HCT116 (cell line): Measurements from ENCODE around the gene DPY30. TPM values are rescaled to one million over a fixed set of nuclear protein-coding genes. Genes with fewer than 3 reads are reported as not detected.

Source experiments
- ATAC-seq: fragments of 200-7000 bp; cut with Tn5 transposase; 2 replicates; pipeline ENCODE4 v1.9.1; 2020; ENCODE audit warnings: mild to moderate bottlenecking, moderate library complexity
- BruUV-seq: library from RNA; stranded (reverse); fragments of 400-500 nt; replicated peaks from 2 replicates; lab custom pipeline; 2021; lab: Mats Ljungman, UMichigan
- CTCF ChIA-PET: fragments of 300-600 bp; sonication (Branson Sonifier 250); formaldehyde crosslinking; loops from one replicate; lab custom pipeline; 2021; ENCODE audit warnings: antibody characterized with exemption; lab: Charles Lee
- POLR2A ChIA-PET: fragments of 300-600, 350-600 bp; sonication (Branson Sonifier 250); formaldehyde crosslinking; loops from one replicate; lab custom pipeline; 2021; ENCODE audit warnings: antibody characterized with exemption; lab: Charles Lee
- RAD21 ChIA-PET, 2 experiments: fragments of 300-600 bp; sonication (Branson Sonifier 250); formaldehyde crosslinking; loops; one replicate each; lab custom pipeline; 2023; ENCODE audit warnings: low total read pairs in 2 of 2; ENCODE audit not compliant: uncharacterized antibody in 2 of 2, unreplicated experiment in 2 of 2, low non-redundant PET in 1 of 2; lab: Charles Lee
- DNase-seq: peaks from one replicate; pipeline ENCODE4 v3.0.0-alpha.2; 2010; ENCODE audit warnings: low read depth, low spot score
- H2AFZ ChIP-seq: fragments of 200-600 bp; shearing (Covaris generic), sonication (generic); 2 replicates; pipeline ENCODE4 v1.6.1; 2017; ENCODE audit warnings: low read depth, mixed run types, mixed read lengths, antibody characterized with exemption, low read length; ENCODE audit not compliant: poor library complexity, severe bottlenecking
- H3K27ac ChIP-seq: 2 replicates; pipeline ENCODE4 v1.5.1; 2012; ENCODE audit warnings: low read depth, low read length
- H3K27me3 ChIP-seq: fragments of 200-600 bp; sonication (generic); 2 replicates; pipeline ENCODE4 v1.6.1; 2016; ENCODE audit warnings: mixed run types, low read length, mixed read lengths; ENCODE audit not compliant: insufficient read depth
- H3K36me3 ChIP-seq, 2 experiments: fragments of 200-500 bp in 1 of 2; fragments of 200-600 bp in 1 of 2; sonication (Bioruptor generic) in 1 of 2; sonication (generic) in 1 of 2; 2 replicates each; pipeline versions ENCODE4 v1.5.1 to v1.6.1; 2014 to 2016; ENCODE audit warnings: low read length in 2 of 2, inconsistent platforms in 1 of 2, mixed read lengths in 1 of 2, mixed run types in 1 of 2; ENCODE audit not compliant: insufficient read depth in 2 of 2, control insufficient read depth in 1 of 2
- H3K4me1 ChIP-seq, 2 experiments: fragments of 200-600 bp in 1 of 2; sonication (generic) in 1 of 2; 2 replicates each; pipeline versions ENCODE4 v1.5.1 to v1.6.1; 2012 to 2017; ENCODE audit warnings: low read length in 2 of 2, inconsistent platforms in 1 of 2, mild to moderate bottlenecking in 1 of 2, mixed read lengths in 1 of 2, mixed run types in 1 of 2, moderate library complexity in 1 of 2; ENCODE audit not compliant: insufficient read depth in 2 of 2, control insufficient read depth in 1 of 2
- H3K4me2 ChIP-seq: fragments of 200-600 bp; sonication (generic); 2 replicates; pipeline ENCODE4 v1.6.1; 2017; ENCODE audit warnings: mixed run types, low read length, mixed read lengths
- H3K4me3 ChIP-seq, 2 experiments: fragments of 200-600 bp in 1 of 2; sonication (generic) in 1 of 2; replicated peaks in 1 of 2; 2 replicates each; pipeline ENCODE4 v1.5.1; 2011 to 2016; ENCODE audit warnings: low read length in 2 of 2, control low read depth in 1 of 2, low read depth in 1 of 2, mild to moderate bottlenecking in 1 of 2, mixed read lengths in 1 of 2, mixed run types in 1 of 2
- H3K79me2 ChIP-seq: fragments of 200-600 bp; sonication (generic); 2 replicates; pipeline ENCODE4 v1.6.1; 2017; ENCODE audit warnings: mild to moderate bottlenecking, mixed run types, low read length, moderate library complexity, mixed read lengths; ENCODE audit not compliant: insufficient read depth
- H3K9ac ChIP-seq: fragments of 200-600 bp; sonication (generic); 2 replicates; pipeline ENCODE4 v1.6.1; 2016; ENCODE audit warnings: low read length, mixed read lengths
- H3K9me2 ChIP-seq: fragments of 200-600 bp; sonication (generic), shearing (Covaris generic); 2 replicates; pipeline ENCODE4 v1.6.1; 2017; ENCODE audit warnings: mixed run types, mild to moderate bottlenecking, moderate library complexity; ENCODE audit not compliant: insufficient read depth
- H3K9me3 ChIP-seq, 2 experiments: fragments of 200-500 bp in 1 of 2; fragments of 200-600 bp in 1 of 2; sonication (Bioruptor generic) in 1 of 2; sonication (generic) in 1 of 2; 2 replicates each; pipeline ENCODE4 v1.6.1; 2014 to 2017; ENCODE audit warnings: low read length in 2 of 2, mixed read lengths in 2 of 2, inconsistent platforms in 1 of 2, low read depth in 1 of 2, mild to moderate bottlenecking in 1 of 2, mixed run types in 1 of 2, moderate library complexity in 1 of 2; ENCODE audit not compliant: control insufficient read depth in 1 of 2, insufficient read depth in 1 of 2
- H4K20me1 ChIP-seq: fragments of 200-600 bp; sonication (generic), shearing (Covaris generic); 2 replicates; pipeline ENCODE4 v1.6.1; 2017; ENCODE audit warnings: mixed run types, mild to moderate bottlenecking, moderate library complexity; ENCODE audit not compliant: insufficient read depth
- CBX3 ChIP-seq: IDR thresholded peaks from 2 replicates; pipeline ENCODE4 v1.6.1; 2012; ENCODE audit warnings: low read depth
- CEBPB ChIP-seq: IDR thresholded peaks from 2 replicates; pipeline ENCODE4 v1.6.1; 2012; ENCODE audit warnings: low read depth
- EGR1 ChIP-seq: IDR thresholded peaks from 2 replicates; pipeline ENCODE4 v1.6.1; 2012; ENCODE audit warnings: low read depth
- ELF1 ChIP-seq: IDR thresholded peaks from 2 replicates; pipeline ENCODE4 v1.6.1; 2012; ENCODE audit warnings: low read depth, borderline replicate concordance
- EZH2 ChIP-seq: fragments of 200-600 bp; sonication (generic); IDR thresholded peaks from 2 replicates; pipeline ENCODE4 v1.6.1; 2017; ENCODE audit warnings: antibody characterized with exemption, mixed run types
- EZH2phosphoT487 ChIP-seq: fragments of 200-600 bp; IDR thresholded peaks from 2 replicates; pipeline ENCODE4 v1.6.1; 2018; ENCODE audit warnings: antibody characterized with exemption, borderline replicate concordance
- JUND ChIP-seq: IDR thresholded peaks from 2 replicates; pipeline ENCODE4 v1.6.1; 2012
- POLR2A ChIP-seq: IDR thresholded peaks from 2 replicates; pipeline ENCODE4 v1.7.0; 2011; ENCODE audit warnings: borderline replicate concordance; ENCODE audit not compliant: insufficient read depth, insufficient read length; ENCODE audit errors: extremely low read depth
- POLR2AphosphoS5 ChIP-seq: IDR thresholded peaks from 2 replicates; pipeline ENCODE4 v1.6.1; 2011; ENCODE audit warnings: mild to moderate bottlenecking, low read depth, low read length, moderate library complexity
- RAD21 ChIP-seq: IDR thresholded peaks from 2 replicates; pipeline ENCODE4 v1.6.1; 2012; ENCODE audit warnings: low read depth, mild to moderate bottlenecking
- SIN3A ChIP-seq: IDR thresholded peaks from 2 replicates; pipeline ENCODE4 v1.6.1; 2012; ENCODE audit warnings: low read depth
- SRF ChIP-seq: IDR thresholded peaks from 2 replicates; pipeline ENCODE4 v1.6.1; 2012; ENCODE audit warnings: low read depth
- TCF7L2 ChIP-seq: IDR thresholded peaks from 2 replicates; pipeline ENCODE4 v1.7.0; 2011; ENCODE audit warnings: borderline replicate concordance, inconsistent platforms; ENCODE audit not compliant: insufficient read depth, insufficient read length; ENCODE audit errors: extremely low read depth
- YY1 ChIP-seq: IDR thresholded peaks from 2 replicates; pipeline ENCODE4 v1.6.1; 2011; ENCODE audit warnings: low read length, low read depth, moderate library complexity, mild to moderate bottlenecking; ENCODE audit not compliant: insufficient replicate concordance; ENCODE audit errors: extremely low read depth
- ZFX ChIP-seq: fragments of 450-650 bp; IDR thresholded peaks from 2 replicates; pipeline ENCODE4 v1.6.1; 2017
- ZNF274 ChIP-seq: fragments of 200-500 bp; sonication (Bioruptor generic); IDR thresholded peaks from 2 replicates; pipeline ENCODE4 v1.6.1; 2014; ENCODE audit warnings: mild to moderate bottlenecking, low read depth, low read length, inconsistent platforms
- intact Hi-C: fragments of 100-400 bp; cut with micrococcal nuclease; formaldehyde crosslinking; loops from 2 replicates; pipeline ENCODE4 v1.10.0; 2022
- total RNA-seq: library from RNA; stranded (reverse); gene quantifications from one replicate; pipeline ENCODE4 v1.2.1, GENCODE V29; 2021; ENCODE audit not compliant: unreplicated experiment
- TF ChIP-seq, protein P1 (sequence below): IDR thresholded peaks from 2 replicates; pipeline ENCODE4 v1.6.1; 2012
- TF ChIP-seq, protein P2 (sequence below): IDR thresholded peaks from 2 replicates; pipeline ENCODE4 v1.6.1; 2012; ENCODE audit warnings: low read depth
- TF ChIP-seq, protein P3 (sequence below): IDR thresholded peaks from 2 replicates; pipeline ENCODE4 v1.6.1; 2011; ENCODE audit warnings: mild to moderate bottlenecking, low read length, moderate library complexity; ENCODE audit not compliant: insufficient replicate concordance; ENCODE audit errors: extremely low read depth
- TF ChIP-seq, protein P4 (sequence below): IDR thresholded peaks from 2 replicates; pipeline ENCODE4 v1.6.1; 2012

DPY30 gene
- total RNA-seq, 1 experiment from 2014 or later, result 79.5 TPM

DNA sequence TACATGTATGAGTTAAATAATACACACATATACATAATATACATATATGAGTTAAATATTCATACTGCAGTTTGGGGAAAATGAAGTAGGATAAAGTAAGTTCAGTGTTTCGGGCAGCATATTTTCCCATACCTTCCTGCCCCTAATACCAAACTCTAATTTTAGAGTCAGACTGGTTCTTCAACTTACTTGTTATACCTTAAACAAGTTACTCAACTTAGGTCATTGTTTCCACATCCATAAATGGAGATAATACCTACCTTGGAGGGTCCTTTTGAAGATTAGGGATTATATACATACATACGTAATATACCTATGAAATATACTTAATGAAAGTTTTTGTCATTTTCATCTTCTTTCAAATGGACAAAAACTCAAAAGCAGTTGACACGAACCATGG is 37.2 kb downstream of the DPY30 start (continued):
- TF ChIP-seq, protein P1, sequence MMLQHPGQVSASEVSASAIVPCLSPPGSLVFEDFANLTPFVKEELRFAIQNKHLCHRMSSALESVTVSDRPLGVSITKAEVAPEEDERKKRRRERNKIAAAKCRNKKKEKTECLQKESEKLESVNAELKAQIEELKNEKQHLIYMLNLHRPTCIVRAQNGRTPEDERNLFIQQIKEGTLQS, result no peak
- no peak for TF ChIP-seq POLR2AphosphoS5
- no peak for TF ChIP-seq RAD21
- TF ChIP-seq, all 23 proteins: peak for 0

- no peak for ATAC-seq
- CTCF ChIA-PET, result no interaction called here
- RAD21 ChIA-PET, result no interaction called here
- Histone ChIP-seq H3K9ac (no peak overlapping the region), H3K9me2 (no peaks in the 10 kb centered on the region), H3K27me3 (no peaks in the 10 kb centered on the region), H2AFZ (no peak overlapping the region), H3K36me3 (no peaks in the 10 kb centered on the region), H3K27ac (no peak overlapping the region), H3K79me2 (peaks cover 92% of the 10 kb centered on the region), H3K9me3 (no peaks in the 10 kb centered on the region), H3K4me3 (no peak overlapping the region)
- no peak for DNase-seq
- POLR2A ChIA-PET, result no interaction called here
- intact Hi-C loops, result no loop called here
- TF ChIP-seq SRF (no peak), POLR2A (no peak), JUND (no peak), ELF1 (no peak), YY1 (no peak), ZFX (no peak), RAD21 (no peak), TCF7L2 (no peak), EZH2 (no peak), POLR2AphosphoS5 (no peak), ZNF274 (no peak), CEBPB (no peak), EGR1 (no peak), CBX3 (no peak), SIN3A (no peak), EZH2phosphoT487 (no peak)
- TF ChIP-seq, protein P1, result no peak
- TF ChIP-seq, protein P2, sequence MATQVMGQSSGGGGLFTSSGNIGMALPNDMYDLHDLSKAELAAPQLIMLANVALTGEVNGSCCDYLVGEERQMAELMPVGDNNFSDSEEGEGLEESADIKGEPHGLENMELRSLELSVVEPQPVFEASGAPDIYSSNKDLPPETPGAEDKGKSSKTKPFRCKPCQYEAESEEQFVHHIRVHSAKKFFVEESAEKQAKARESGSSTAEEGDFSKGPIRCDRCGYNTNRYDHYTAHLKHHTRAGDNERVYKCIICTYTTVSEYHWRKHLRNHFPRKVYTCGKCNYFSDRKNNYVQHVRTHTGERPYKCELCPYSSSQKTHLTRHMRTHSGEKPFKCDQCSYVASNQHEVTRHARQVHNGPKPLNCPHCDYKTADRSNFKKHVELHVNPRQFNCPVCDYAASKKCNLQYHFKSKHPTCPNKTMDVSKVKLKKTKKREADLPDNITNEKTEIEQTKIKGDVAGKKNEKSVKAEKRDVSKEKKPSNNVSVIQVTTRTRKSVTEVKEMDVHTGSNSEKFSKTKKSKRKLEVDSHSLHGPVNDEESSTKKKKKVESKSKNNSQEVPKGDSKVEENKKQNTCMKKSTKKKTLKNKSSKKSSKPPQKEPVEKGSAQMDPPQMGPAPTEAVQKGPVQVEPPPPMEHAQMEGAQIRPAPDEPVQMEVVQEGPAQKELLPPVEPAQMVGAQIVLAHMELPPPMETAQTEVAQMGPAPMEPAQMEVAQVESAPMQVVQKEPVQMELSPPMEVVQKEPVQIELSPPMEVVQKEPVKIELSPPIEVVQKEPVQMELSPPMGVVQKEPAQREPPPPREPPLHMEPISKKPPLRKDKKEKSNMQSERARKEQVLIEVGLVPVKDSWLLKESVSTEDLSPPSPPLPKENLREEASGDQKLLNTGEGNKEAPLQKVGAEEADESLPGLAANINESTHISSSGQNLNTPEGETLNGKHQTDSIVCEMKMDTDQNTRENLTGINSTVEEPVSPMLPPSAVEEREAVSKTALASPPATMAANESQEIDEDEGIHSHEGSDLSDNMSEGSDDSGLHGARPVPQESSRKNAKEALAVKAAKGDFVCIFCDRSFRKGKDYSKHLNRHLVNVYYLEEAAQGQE, result no peak
- TF ChIP-seq, protein P3, sequence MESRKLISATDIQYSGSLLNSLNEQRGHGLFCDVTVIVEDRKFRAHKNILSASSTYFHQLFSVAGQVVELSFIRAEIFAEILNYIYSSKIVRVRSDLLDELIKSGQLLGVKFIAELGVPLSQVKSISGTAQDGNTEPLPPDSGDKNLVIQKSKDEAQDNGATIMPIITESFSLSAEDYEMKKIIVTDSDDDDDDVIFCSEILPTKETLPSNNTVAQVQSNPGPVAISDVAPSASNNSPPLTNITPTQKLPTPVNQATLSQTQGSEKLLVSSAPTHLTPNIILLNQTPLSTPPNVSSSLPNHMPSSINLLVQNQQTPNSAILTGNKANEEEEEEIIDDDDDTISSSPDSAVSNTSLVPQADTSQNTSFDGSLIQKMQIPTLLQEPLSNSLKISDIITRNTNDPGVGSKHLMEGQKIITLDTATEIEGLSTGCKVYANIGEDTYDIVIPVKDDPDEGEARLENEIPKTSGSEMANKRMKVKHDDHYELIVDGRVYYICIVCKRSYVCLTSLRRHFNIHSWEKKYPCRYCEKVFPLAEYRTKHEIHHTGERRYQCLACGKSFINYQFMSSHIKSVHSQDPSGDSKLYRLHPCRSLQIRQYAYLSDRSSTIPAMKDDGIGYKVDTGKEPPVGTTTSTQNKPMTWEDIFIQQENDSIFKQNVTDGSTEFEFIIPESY, result no peak
- TF ChIP-seq, protein P4, sequence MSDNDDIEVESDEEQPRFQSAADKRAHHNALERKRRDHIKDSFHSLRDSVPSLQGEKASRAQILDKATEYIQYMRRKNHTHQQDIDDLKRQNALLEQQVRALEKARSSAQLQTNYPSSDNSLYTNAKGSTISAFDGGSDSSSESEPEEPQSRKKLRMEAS, result no peak
- TF ChIP-seq, all 23 proteins: peak for 0
- no peak overlapping the region for H3K4me2 ChIP-seq
- BruUV-seq, result no TSS peak
- H4K20me1 ChIP-seq, result peaks cover 9% of the 10 kb centered on the region; the same call in 1 of the 2 replicates
- H3K4me1 ChIP-seq, result peaks cover 0 to 18% of the 10 kb centered on the region in 2 experiments; a peak in 2 of 4 replicates
Observed at GRCh38 chr2:31999438-31999837, 40.2 kb downstream of the DPY30 start.
